22Rv1 (cell line): ENCODE results near the gene PRKAR1B.

Experiments
- CTCF ChIP-seq: fragments of 450-650 bp; IDR thresholded peaks from 2 replicates; pipeline ENCODE4 v1.5.1; 2017; ENCODE audit warnings: mild to moderate bottlenecking
- ZFX ChIP-seq: fragments of 450-650 bp; IDR thresholded peaks from 2 replicates; pipeline ENCODE4 v1.6.1; 2017; ENCODE audit warnings: antibody characterized with exemption, borderline replicate concordance

- TF ChIP-seq CTCF (no peak), ZFX (no peak)
These were observed 149.2 kb downstream of the PRKAR1B start for GRCh38 chr7:577741-578370.
